ENCODE results near the gene PAAF1.

PAAF1 gene

GRCh38 chr11:73951797-73952196 lies 75.0 kb downstream of the PAAF1 start:
- H3K4me3 ChIP-seq (ENCODE audit: low read depth, low read length), result no peak overlapping the region
- TF ChIP-seq CTCF (IDR thresholded peaks at IDR 0.05; ENCODE audit: low read depth, low read length, missing control alignments), result no peak
- no peak for DNase-seq (ENCODE audit: low read depth)
- in situ Hi-C loops (cut with HindIII; ENCODE audit: low sequenced_read_pairs), result no loop called here

- no peak for DNase-seq (ENCODE audit: low read depth)
- no peak overlapping the region for H3K4me3 ChIP-seq (ENCODE audit: low read depth, low read length)
- in situ Hi-C loops (cut with HindIII; ENCODE audit: low sequenced_read_pairs), result no loop called here
- no peak for TF ChIP-seq CTCF (IDR thresholded peaks at IDR 0.05; ENCODE audit: low read depth, low read length, missing control alignments)
These were observed 80.3 kb downstream of the PAAF1 start for GRCh38 chr11:73956876-73957653.

GRCh38 chr11:73957654-73958361 lies 81.0 kb downstream of the PAAF1 start:
- DNase-seq (ENCODE audit: low read depth), result no peak
- in situ Hi-C loops (cut with HindIII; ENCODE audit: low sequenced_read_pairs), result no loop called here
- no peak overlapping the region for H3K4me3 ChIP-seq (ENCODE audit: low read depth, low read length)
- no peak for TF ChIP-seq CTCF (IDR thresholded peaks at IDR 0.05; ENCODE audit: low read depth, low read length, missing control alignments)

GRCh38 chr11:73958521-73959141 lies 81.8 kb downstream of the PAAF1 start:
- no peak overlapping the region for H3K4me3 ChIP-seq (ENCODE audit: low read depth, low read length)
- in situ Hi-C loops (cut with HindIII; ENCODE audit: low sequenced_read_pairs), result no loop called here
- no peak for TF ChIP-seq CTCF (IDR thresholded peaks at IDR 0.05; ENCODE audit: low read depth, low read length, missing control alignments)
- DNase-seq (ENCODE audit: low read depth), result no peak

- H3K4me3 ChIP-seq (ENCODE audit: low read depth, low read length), result no peak overlapping the region
- no peak for DNase-seq (ENCODE audit: low read depth)
- in situ Hi-C loops (cut with HindIII; ENCODE audit: low sequenced_read_pairs), result no loop called here
- no peak for TF ChIP-seq CTCF (IDR thresholded peaks at IDR 0.05; ENCODE audit: low read depth, low read length, missing control alignments)
These were observed 84.5 kb downstream of the PAAF1 start for GRCh38 chr11:73961321-73961720.

GRCh38 chr11:73962101-73962705 lies 85.4 kb downstream of the PAAF1 start:
- TF ChIP-seq CTCF (IDR thresholded peaks at IDR 0.05; ENCODE audit: low read depth, low read length, missing control alignments), result no peak
- no peak overlapping the region for H3K4me3 ChIP-seq (ENCODE audit: low read depth, low read length)
- in situ Hi-C loops (cut with HindIII; ENCODE audit: low sequenced_read_pairs), result no loop called here
- DNase-seq (ENCODE audit: low read depth), result no peak

All from astrocyte of the cerebellum (primary cell).